Measurements from ENCODE around the gene CCL7.

The CCL7 gene

DNA sequence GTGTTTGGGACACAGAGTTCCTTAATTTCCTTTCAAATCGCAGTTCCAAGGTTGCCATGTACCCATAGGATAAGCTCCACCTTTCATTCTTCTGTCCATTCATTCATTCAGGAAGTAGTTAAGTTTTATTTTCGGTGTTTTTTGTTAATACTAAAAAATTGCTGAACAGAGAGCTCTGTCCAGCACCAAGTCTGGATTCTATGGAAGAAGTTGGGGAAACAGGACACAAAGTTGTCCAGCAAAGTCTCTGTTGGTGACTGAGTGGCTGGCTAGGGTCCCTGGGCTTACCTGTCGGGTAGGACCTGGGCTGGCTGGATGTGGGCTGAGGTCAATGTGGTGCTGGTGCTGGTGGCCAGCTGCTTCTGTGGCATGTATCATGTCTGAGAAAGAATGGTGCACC, 32.6 kb upstream of the CCL7 start:
- Histone ChIP-seq H3K9me3 (ENCODE audit: control insufficient read depth, insufficient read depth, low read length) (no peaks in the 10 kb centered on the region), H3K36me3 (ENCODE audit: insufficient read depth, low read length) (no peaks in the 10 kb centered on the region), H3K9ac (ENCODE audit: low read depth, low read length) (no peak overlapping the region), H3K4me1 (ENCODE audit: insufficient read depth, low read length) (peaks cover 1% of the 10 kb centered on the region; the same call in 1 of the 2 replicates)

DNA sequence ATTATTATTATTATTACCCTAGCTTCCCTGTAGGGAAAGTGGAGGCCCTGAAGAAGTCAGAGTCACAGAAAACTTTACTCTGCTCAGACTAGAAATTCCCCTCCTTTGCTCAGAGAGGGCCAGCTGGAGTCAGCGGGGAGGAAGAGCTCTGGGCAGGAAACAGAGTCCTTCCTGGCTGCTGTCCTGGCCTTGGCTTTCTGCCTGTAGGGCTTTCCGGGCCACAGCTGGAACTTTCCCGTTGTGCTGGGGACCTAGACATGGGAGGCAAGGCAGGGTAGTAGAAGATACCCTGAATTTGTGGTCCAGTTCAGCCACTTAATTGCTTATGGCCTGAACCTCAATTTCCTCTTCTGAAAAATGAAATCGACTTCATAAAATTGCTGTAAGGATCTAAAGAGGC, 29.0 kb upstream of the CCL7 start:
- H3K36me3 ChIP-seq (ENCODE audit: insufficient read depth, low read length), result no peaks in the 10 kb centered on the region
- H3K4me1 ChIP-seq (ENCODE audit: insufficient read depth, low read length), result peaks cover 7% of the 10 kb centered on the region
- no peaks in the 10 kb centered on the region for H3K9me3 ChIP-seq (ENCODE audit: control insufficient read depth, insufficient read depth, low read length)
- no peak overlapping the region for H3K9ac ChIP-seq (ENCODE audit: low read depth, low read length)

DNA sequence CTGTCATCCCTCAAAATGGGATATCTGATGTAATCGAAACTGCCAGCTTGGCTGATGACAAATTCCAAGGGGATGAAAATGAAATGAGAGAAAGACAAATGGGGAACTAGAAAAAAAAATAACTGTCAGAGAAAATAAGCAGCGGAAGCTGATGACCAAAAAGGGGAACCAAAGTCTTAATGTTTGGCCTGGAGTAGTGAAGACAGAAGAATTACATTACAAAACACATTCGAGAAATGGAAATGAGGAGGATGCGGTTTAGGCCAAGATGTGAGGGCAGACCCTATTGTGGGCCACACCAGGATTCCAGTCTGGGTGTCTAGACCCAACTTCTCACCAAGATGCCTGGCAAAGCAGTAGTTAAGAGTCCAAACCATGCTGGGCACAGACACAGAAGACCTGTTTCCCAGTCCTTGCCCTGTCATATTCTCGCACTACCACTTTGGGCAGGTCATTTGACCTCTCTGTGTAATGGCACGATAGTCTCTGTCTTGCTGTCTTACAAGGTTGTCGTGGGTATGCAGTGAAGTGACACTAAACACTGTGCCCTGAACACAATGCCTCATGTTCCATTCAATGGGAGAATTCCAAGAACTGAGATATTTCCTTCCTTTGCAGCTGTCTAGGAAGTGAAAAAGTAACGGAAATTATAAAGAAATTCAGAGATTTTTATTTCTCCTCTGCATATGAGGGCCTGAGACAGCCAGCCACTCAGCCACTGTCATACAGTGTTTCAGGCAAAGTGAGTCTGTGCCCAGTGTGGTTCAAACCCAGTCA, 27.2 kb upstream of the CCL7 start:
- Histone ChIP-seq H3K9ac (ENCODE audit: low read depth, low read length) (no peak overlapping the region), H3K9me3 (ENCODE audit: control insufficient read depth, insufficient read depth, low read length) (no peaks in the 10 kb centered on the region), H3K4me1 (ENCODE audit: insufficient read depth, low read length) (peaks cover 7% of the 10 kb centered on the region), H3K36me3 (ENCODE audit: insufficient read depth, low read length) (no peaks in the 10 kb centered on the region)

DNA sequence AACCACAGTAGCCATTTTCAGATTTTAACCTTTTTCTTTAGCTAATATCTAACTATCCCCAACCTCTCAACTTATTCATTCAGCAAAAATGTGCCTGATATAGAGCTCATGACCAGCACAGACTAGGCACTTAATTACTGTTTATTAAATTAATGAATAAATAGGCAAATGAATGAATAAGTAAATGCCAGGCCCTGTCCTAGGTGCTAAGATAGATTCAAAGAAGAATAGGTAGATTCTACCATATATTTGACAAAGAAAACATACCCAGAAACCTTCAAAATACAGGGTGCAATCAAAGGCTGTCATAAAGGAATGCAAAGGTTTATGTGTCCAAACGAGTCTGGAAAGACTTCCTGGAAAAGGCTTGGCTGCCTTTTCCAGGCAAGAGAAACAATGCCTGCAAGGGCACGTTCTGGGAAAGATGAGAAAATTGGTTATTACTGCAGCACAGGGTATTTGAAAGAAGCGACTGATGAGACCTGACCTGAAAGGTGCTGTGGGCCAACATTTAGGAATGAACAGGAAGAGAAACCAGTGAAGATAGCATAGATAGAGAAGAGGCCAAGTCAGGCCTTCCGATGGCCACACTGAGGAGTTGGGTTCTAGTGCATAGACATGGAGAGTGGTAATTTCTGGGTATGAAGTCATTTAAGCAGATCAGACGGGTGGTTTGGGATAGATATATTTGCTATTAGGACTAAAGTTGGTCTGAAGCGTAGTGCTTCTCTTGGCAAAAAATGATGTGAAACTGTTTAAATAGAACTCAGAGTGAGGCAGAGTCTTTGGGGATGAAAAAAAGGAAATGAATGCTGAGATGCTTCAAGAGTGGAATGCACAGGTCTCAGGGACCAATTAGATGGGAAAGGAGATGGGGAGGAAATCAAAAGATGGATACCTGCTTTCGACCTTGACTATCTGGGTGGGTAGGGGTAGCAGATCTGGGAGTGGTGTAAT, 26.4 kb upstream of the CCL7 start:
- Histone ChIP-seq H3K9me3 (ENCODE audit: control insufficient read depth, insufficient read depth, low read length) (no peaks in the 10 kb centered on the region), H3K9ac (ENCODE audit: low read depth, low read length) (no peak overlapping the region), H3K4me1 (ENCODE audit: insufficient read depth, low read length) (peaks cover 7% of the 10 kb centered on the region), H3K36me3 (ENCODE audit: insufficient read depth, low read length) (no peaks in the 10 kb centered on the region)

DNA sequence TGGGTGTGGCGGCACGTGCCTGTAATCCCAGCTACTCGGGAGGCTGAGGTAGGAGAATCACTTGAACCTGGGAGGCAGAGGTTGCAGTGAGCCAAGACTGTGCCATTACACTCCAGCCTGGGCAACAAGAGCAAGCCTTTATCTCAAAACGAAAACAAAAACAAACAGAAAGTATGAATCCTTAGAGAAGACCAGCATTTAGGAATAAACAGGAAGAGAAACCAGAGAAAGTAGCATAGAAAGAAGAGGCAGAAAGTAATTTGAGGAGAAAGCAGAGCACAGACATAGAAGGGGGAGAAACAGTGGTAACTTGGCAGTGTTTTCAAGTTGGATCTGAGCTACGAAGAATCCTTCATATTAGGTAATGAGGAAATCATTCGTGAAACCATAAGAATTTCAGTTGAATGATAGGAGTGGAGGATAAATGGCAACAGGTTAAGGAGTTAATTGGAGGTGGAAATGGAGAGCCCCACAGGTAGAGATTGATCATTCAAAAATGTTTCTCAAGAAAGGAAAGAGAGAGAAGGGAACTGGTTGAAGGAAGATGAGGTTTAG, 24.6 kb upstream of the CCL7 start:
- H3K9ac ChIP-seq (ENCODE audit: low read depth, low read length), result no peak overlapping the region
- peaks cover 7% of the 10 kb centered on the region for H3K4me1 ChIP-seq (ENCODE audit: insufficient read depth, low read length)
- no peaks in the 10 kb centered on the region for H3K9me3 ChIP-seq (ENCODE audit: control insufficient read depth, insufficient read depth, low read length)
- no peaks in the 10 kb centered on the region for H3K36me3 ChIP-seq (ENCODE audit: insufficient read depth, low read length)

DNA sequence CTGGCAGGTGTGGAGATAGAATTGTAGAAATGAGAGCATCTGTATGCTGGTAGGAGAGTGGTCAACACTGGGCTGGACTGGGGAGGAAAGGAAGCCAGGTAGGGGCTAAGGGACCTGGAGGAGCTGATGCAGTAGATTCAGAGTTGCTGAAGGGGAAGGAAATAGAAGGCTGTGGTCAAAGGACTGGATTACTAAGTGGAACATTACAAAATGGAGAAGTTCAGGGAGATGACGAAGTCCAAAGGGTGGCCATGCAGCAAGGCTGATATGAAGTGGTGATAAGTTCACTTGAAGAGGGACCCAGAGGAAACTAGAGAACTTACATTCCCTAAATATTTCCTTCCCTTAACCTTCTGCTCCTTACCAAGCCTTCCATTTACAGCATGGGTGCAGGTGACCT, 23.6 kb upstream of the CCL7 start:
- Histone ChIP-seq H3K9me3 (ENCODE audit: control insufficient read depth, insufficient read depth, low read length) (no peaks in the 10 kb centered on the region), H3K4me1 (ENCODE audit: insufficient read depth, low read length) (peaks cover 7% of the 10 kb centered on the region), H3K9ac (ENCODE audit: low read depth, low read length) (no peak overlapping the region), H3K36me3 (ENCODE audit: insufficient read depth, low read length) (no peaks in the 10 kb centered on the region)

DNA sequence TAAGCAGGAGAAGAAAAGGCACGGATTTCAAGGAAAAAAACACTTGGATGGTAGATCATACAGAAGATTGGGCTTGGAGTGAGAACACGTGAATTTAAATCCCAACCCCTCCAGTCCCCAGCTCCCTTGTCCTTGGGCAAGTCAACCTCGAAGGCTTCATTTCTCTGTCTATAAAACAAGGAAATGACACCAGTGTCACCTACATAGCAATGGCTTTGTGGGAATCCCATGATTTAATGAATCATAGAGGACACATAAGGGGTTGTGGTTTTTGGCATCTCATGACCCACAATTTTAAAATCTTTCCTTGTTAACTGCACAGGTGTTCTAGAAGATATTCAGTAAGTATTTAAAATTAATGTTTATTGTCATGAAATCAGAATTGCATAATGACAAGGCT, 23.1 kb upstream of the CCL7 start:
- Histone ChIP-seq H3K4me1 (ENCODE audit: insufficient read depth, low read length) (peaks cover 7% of the 10 kb centered on the region), H3K9ac (ENCODE audit: low read depth, low read length) (no peak overlapping the region), H3K36me3 (ENCODE audit: insufficient read depth, low read length) (no peaks in the 10 kb centered on the region), H3K9me3 (ENCODE audit: control insufficient read depth, insufficient read depth, low read length) (no peaks in the 10 kb centered on the region)

DNA sequence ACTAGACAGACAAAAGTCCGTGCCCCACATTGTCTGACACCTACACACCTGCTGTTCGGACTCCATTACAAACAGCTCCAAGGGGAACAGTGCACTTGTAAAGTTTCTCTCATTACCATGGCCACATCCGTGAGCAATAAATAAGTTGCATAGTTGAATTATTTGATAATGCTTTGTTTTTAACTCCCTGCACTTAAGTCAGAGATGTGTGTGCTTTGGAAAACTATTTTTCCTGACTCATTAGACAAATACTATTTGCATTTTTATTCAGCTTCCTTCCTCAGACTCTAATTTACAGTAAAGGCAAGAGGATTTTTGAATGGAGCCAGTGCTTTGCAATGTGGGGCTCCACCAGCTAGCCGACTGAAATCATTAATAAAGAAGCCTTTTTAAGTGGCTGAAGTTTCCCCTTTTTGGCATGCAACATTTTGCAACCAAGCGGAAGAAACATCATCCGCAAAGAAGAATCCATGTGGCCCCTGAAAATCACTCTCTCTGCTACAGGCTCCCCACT, 21.5 kb upstream of the CCL7 start:
- H3K9ac ChIP-seq (ENCODE audit: low read depth, low read length), result no peak overlapping the region
- no peaks in the 10 kb centered on the region for H3K9me3 ChIP-seq (ENCODE audit: control insufficient read depth, insufficient read depth, low read length)
- H3K36me3 ChIP-seq (ENCODE audit: insufficient read depth, low read length), result no peaks in the 10 kb centered on the region
- peaks cover 7% of the 10 kb centered on the region for H3K4me1 ChIP-seq (ENCODE audit: insufficient read depth, low read length)

DNA sequence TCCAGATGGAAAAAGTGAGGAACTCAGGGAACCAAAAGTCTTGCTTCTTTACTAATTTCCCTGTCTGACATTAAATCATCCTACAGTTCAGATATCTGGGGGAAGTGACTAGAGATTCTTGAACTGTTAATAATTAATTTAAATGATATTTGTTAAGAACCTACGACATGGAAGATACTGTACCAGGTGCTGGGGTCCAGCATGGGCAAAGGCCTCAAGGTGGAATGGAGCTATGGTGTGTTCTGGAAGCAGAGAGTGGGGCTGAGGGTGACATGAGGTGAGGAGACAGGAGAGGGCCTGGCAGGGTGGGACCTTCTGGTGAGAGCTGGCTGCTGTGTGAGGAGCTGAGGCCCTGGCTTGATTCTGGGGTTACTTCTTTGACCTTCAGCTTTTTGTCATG, 21.0 kb upstream of the CCL7 start:
- no peaks in the 10 kb centered on the region for H3K9me3 ChIP-seq (ENCODE audit: control insufficient read depth, insufficient read depth, low read length)

DNA sequence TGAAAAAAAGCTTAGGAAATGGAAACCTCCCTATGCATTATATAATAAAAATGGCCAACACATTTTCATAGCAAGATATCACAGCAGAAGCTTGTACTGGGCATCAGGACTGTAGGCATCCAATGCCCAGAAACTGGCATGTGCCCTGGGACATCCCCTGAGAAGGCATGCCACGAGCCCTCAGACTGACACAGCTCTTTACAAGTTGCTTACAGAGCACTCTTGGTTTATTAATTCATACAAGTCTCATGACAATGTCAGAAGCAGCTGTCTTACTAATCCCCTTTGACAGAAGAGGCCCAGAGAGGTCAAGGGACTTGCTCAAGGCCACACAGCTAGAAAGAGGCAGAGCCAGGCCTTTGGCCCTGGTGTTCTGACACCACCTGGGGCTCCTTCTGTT, 20.5 kb upstream of the CCL7 start:
- no peaks in the 10 kb centered on the region for H3K36me3 ChIP-seq (ENCODE audit: insufficient read depth, low read length)
- H3K4me1 ChIP-seq (ENCODE audit: insufficient read depth, low read length), result peaks cover 16% of the 10 kb centered on the region
- H3K9ac ChIP-seq (ENCODE audit: low read depth, low read length), result no peak overlapping the region
- no peaks in the 10 kb centered on the region for H3K9me3 ChIP-seq (ENCODE audit: control insufficient read depth, insufficient read depth, low read length)

More for the DNA sequence above, 21.0 kb upstream of the CCL7 start:
- Histone ChIP-seq H3K36me3 (ENCODE audit: insufficient read depth, low read length) (no peaks in the 10 kb centered on the region), H3K4me1 (ENCODE audit: insufficient read depth, low read length) (peaks cover 12% of the 10 kb centered on the region), H3K9ac (ENCODE audit: low read depth, low read length) (no peak overlapping the region)

DNA sequence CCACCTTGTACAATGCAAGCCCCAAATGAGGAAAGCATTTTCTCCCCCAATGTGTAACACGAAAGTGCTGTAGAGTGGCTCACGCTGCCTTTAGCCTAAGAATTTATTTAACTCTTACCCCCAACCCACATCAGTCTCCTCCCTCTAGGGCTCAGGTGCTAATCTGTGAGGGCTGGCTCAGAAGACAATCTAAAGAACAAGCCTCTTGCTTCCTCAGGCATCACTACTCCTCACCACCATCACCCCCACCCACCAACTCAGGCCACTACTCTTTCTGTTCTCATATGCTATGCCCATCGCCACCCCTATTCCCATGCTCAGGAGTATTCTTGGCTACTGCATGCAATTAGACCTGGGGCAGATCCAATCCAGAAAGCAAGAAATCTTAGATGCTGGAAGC, 18.8 kb upstream of the CCL7 start:
- Histone ChIP-seq H3K4me1 (ENCODE audit: insufficient read depth, low read length) (peaks cover 18% of the 10 kb centered on the region), H3K9ac (ENCODE audit: low read depth, low read length) (no peak overlapping the region), H3K9me3 (ENCODE audit: control insufficient read depth, insufficient read depth, low read length) (no peaks in the 10 kb centered on the region), H3K36me3 (ENCODE audit: insufficient read depth, low read length) (no peaks in the 10 kb centered on the region)

DNA sequence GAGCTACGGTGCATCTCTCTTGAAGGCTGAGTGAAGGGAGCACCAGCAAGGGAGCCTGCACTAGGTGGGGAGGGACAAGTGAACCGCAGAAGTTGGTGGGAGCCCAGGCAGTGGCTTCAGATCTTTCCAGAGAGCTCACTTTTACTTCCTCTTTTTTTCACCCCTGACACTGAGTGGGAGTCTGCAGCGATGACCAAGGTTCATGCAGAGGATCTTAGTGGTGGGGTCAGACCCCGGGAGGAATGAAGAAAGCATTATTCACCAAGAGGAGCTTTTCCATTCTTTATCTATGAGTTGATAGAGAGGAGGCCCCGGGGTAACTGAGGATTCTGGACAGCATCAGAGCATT, 18.0 kb upstream of the CCL7 start:
- Histone ChIP-seq H3K9ac (ENCODE audit: low read depth, low read length) (no peak overlapping the region), H3K4me1 (ENCODE audit: insufficient read depth, low read length) (peaks cover 18% of the 10 kb centered on the region), H3K9me3 (ENCODE audit: control insufficient read depth, insufficient read depth, low read length) (no peaks in the 10 kb centered on the region), H3K36me3 (ENCODE audit: insufficient read depth, low read length) (no peaks in the 10 kb centered on the region)

DNA sequence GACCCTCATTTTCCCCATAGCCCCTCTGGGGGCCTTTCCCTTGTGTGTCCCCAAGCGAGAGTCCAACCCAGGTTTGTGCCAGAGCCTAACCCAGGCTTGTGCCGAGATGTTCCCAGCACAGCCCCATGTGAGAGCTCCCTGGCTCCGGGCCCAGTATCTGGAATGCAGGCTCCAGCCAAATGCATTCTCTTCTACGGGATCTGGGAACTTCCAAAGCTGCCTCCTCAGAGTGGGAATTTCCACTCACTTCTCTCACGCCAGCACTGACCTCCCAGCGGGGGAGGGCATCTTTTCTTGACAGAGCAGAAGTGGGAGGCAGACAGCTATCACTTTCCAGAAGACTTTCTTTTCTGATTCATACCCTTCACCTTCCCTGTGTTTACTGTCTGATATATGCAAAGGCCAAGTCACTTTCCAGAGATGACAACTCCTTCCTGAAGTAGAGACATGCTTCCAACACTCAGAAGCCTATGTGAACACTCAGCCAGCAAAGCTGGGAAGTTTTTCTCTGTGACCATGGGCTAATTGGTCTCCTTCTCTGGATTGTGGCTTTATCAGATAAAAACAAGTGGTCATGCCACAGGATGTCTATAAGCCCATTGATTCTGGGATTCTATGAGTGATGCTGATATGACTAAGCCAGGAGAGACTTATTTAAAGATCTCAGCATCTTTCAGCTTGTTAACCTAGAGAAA, 17.4 kb upstream of the CCL7 start:
- Histone ChIP-seq H3K9ac (ENCODE audit: low read depth, low read length) (no peak overlapping the region), H3K36me3 (ENCODE audit: insufficient read depth, low read length) (no peaks in the 10 kb centered on the region), H3K4me1 (ENCODE audit: insufficient read depth, low read length) (peaks cover 18% of the 10 kb centered on the region), H3K9me3 (ENCODE audit: control insufficient read depth, insufficient read depth, low read length) (no peaks in the 10 kb centered on the region)

DNA sequence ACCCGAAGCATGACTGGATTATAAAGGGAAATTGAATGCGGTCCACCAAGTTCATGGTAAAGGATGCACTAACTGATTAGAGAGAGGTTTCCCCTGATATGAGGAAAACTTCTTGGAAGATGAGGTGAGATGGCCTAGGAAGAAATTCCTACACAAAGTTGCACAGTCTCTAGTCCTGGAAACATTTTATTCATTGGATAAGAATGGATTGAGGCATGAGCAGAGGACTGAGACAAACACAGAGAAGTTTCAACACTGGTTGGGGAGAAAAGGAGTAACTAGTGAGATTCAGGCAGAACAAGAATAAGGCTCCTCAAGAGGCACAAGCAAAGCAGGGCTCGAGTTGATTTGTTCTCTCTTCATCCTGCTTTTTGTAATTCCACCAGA, 16.9 kb upstream of the CCL7 start:
- H3K9ac ChIP-seq (ENCODE audit: low read depth, low read length), result no peak overlapping the region
- H3K9me3 ChIP-seq (ENCODE audit: control insufficient read depth, insufficient read depth, low read length), result no peaks in the 10 kb centered on the region
- no peaks in the 10 kb centered on the region for H3K36me3 ChIP-seq (ENCODE audit: insufficient read depth, low read length)
- peaks cover 18% of the 10 kb centered on the region for H3K4me1 ChIP-seq (ENCODE audit: insufficient read depth, low read length)
